G401 (cell line): Measurements from ENCODE around the gene GIT1. TPM values are rescaled to one million over a fixed set of nuclear protein-coding genes. Genes with fewer than 3 reads are reported as not detected.

ENCODE experiments used
- DNase-seq: peaks from one replicate; pipeline ENCODE4 v3.0.0-alpha.2; 2015; ENCODE audit warnings: low spot score
- in situ Hi-C: cut with HindIII; loops from 2 replicates; pipeline ENCODE4 v1.10.0; 2016; ENCODE audit warnings: low sequenced_read_pairs, mixed read lengths
- total RNA-seq: library from RNA; depleted of rRNA; stranded (reverse); fragments of >200 nt; shearing (Covaris generic); gene quantifications from 2 replicates; pipeline ENCODE4 v1.2.3, GENCODE V29; 2014

The GIT1 gene
- total RNA-seq, 1 experiment from 2014 or later, result 45.9 TPM

DNA sequence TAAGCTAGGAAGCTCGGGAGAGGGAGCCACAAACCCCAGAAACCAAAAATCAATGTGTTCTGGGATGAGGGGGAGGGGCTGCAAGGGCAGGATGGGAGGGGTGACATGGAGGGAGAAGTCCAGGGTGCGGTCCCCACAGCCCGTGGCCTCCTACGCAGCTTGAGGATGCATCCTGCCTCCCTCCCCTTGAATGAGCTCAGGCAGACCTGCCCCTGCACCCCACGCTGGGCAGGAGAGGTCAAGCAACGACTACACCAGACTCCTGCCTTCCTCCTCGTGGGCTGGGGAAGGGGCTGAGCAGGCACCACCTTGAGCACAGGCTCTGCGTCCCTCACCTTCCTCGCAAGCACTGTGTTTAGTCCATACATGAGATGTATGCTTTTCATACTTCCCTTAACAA, 7.4 kb upstream of the GIT1 start:
- in situ Hi-C loops, result no loop called here
- no peak for DNase-seq

GRCh38 chr17:29595943-29596774, 6.7 kb upstream of the GIT1 start:
- in situ Hi-C loops, result no loop called here
- DNase-seq, result no peak

GRCh38 chr17:29595107-29595942, 5.9 kb upstream of the GIT1 start:
- in situ Hi-C loops, result no loop called here
- DNase-seq, result no peak

GRCh38 chr17:29594519-29595090, 5.2 kb upstream of the GIT1 start:
- in situ Hi-C loops, result no loop called here
- DNase-seq, result no peak

- in situ Hi-C loops, result no loop called here
Measured at GRCh38 chr17:29593591-29594518, 4.4 kb upstream of the GIT1 start.

GRCh38 chr17:29592850-29593551, 3.6 kb upstream of the GIT1 start, which contains the start of gene ANKRD13B:
Gene ANKRD13B (plus strand): TSS chr17:29593132. CDS start chr17:29593622, 490 bp downstream.
- peak; percentile 76 for DNase-seq
- in situ Hi-C loops, result no loop called here

More at GRCh38 chr17:29593591-29594518, 4.4 kb upstream of the GIT1 start:
- DNase-seq, result no peak

- in situ Hi-C loops, result no loop called here
- peak; percentile 80 for DNase-seq
Measured at GRCh38 chr17:29591737-29592608, 2.5 kb upstream of the GIT1 start.

DNA sequence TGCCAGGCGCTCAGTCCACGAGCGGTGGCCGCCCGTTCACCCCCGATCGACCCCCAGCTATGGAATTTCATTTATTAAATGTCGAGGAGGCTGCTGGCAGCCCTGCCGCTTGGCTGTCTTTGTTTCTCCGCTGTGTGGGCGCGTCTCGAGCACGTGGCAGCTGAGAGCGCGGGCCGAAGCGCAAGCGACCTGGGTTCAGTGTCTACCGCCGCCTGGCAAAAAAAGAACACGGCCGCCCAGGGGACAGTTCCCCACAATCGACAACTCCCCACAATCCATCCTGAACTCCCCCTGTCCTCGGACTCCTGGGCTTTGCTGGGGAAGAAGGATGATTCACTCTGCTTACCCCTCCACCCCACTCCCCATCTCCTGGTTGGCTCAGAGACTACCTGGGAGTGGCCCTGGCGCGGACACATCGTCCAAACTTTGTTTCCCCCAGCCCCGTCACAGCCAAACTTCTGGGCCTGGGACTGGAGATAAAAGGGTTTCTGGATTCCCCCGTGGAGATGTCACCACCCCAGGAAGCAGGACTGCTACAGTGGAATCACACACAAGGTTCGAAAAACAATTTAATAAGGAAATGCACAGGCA, 1.8 kb upstream of the GIT1 start:
- in situ Hi-C loops, result no loop called here
- peak; percentile 57 for DNase-seq

GRCh38 chr17:29590411-29591145, 1.1 kb upstream of the GIT1 start:
- peak; percentile 47 for DNase-seq
- in situ Hi-C loops, result no loop called here

- in situ Hi-C loops, result no loop called here
- DNase-seq, result peak; percentile 36
Measured at GRCh38 chr17:29588562-29589411, 661 bp downstream of the GIT1 start.

GRCh38 chr17:29588017-29588561, 1.4 kb downstream of the GIT1 start:
- in situ Hi-C loops, result no loop called here
- no peak for DNase-seq

DNA sequence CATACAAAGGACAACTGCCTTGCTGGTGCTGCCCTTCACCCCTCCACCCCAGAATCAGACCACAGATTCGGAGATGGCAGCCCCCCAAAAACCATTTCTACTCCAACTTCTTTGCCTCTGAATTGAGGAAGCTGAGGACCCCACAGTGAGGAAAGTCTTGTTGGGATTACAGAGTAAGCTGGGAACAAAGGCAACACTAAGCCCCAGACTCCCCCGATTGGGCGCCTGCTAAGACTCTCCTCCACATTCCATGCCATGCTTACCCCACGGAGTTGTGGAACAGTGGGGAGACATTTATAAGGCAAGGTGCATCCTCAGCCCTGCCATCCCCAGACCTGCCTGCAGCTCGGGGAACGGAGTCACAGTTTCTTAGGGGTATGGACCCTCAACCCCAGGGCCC, 1.9 kb downstream of the GIT1 start:
- DNase-seq, result no peak
- in situ Hi-C loops, result no loop called here

- DNase-seq, result no peak
- in situ Hi-C loops, result no loop called here
Measured at GRCh38 chr17:29586676-29587469, 2.6 kb downstream of the GIT1 start.

DNA sequence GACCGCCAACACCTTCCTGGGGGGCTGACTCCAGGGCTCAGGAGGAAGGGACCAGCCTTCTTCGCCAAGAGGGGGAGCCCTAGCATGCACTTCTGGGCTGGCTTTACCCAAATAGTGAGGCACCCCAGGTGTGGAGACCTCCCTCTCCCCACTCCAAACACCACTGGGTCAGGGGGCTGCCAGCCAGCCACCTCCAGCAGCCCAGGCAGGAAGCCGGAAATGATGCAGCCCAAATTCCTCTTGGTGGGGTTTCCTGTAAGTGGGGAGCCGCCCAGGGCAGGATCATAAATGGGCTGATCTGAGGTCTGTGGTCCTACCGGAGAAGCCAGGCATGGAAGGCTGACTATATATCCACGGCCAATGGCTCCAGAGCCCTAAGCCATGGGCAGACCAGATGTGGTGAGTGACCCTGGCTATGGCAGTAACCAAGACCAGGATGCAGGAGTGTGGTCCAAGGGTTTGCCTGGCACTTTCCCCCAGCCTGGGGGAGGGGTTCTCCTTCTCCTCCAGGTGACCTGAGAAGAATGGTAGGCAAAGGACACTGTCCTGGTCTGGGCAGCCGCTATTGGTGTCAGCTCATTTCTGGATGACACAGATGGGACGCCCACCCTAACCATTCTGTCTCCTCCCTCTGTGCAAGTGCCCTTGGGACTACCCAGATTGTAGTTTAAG, 4.2 kb downstream of the GIT1 start:
- DNase-seq, result no peak
- in situ Hi-C loops, result no loop called here
